Activated effector memory CD4-positive, alpha-beta T cell treated with anti-CD3 and anti-CD28 coated beads, Interleukin-2, amount 50 U/mL, for 16 hours (primary cell): ENCODE results near the gene PPM1E.
A peak's percentile ranks its signal among the peaks of the same experiment; 100 is the strongest.

Source experiments
- DNase-seq: peaks from one replicate; pipeline ENCODE4 v3.0.0-alpha.2; 2020

Gene PPM1E

DNA sequence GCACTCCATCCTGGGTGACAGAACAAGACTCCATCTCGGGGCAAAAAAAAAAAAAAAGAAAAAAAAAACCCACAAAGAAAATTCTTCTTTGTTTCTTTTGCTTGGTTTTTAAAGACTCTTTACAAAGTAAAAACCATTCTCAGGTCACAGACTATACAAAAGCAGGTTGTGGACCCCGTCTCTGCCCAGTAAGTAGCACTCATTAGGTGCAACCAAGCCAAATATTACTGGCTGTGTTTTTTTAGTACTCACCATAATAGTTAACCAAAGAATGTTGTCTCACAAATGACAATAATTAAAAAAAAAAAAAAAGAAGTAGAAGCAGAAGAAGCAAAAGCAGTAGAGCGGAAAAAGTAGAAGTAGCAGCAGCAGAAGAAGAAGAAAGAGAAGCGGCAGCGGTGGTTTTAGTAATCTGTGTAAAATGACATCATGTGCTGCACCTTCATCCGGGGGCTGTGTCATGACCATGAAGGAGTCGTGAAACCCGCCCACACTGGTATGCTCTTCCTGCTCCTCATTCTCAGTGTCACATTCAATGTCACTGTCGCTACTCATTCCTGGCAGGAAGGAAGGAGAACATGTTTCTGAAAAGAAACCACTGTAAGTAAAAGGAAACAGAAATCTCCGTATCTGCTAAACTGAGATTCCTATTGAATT is 245.6 kb downstream of the PPM1E start:
- DNase-seq, result peak; percentile 89

GRCh38 chr17:59002126-59002525 is 246.5 kb downstream of the PPM1E start:
- no peak for DNase-seq

GRCh38 chr17:59002848-59003247 is 247.2 kb downstream of the PPM1E start:
- no peak for DNase-seq

- DNase-seq, result no peak
Measured at GRCh38 chr17:59003860-59004259, 248.2 kb downstream of the PPM1E start.

DNA sequence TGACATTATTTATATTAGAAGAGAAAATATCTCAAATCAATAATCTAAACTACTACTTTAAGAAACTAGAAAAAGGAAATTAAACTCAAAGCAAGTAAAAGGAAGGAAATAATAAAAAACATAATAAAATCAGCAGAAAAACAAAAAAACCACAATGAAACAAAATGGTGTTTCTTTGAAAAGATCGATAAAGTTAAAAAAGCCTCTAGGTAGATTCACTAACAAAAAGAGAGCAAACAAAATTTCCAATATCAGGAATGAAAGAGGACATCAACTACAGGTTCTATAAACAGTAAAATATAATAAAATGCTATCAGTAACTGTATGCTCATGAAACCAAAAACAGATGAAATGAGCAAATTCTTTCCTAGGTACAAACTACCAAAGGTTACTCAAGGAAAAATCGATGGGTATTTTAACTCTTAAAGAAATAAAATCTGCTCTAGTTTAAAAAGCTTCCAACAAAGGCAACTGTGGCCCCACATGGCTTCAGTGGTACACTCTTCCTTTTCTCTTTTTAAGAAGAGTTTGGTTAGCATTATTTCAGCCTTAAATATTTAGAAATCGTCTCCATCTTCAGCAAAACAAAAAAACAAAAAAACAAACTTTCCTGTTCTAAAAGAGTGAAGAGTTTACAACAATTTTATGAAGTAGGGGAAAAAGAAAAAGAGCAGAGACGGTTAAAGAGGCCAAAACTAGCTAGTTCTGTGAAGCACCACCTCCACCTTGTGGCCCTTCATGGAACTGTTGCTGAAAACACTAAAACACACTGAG is 248.9 kb downstream of the PPM1E start:
- DNase-seq, result peak; percentile 85

DNA sequence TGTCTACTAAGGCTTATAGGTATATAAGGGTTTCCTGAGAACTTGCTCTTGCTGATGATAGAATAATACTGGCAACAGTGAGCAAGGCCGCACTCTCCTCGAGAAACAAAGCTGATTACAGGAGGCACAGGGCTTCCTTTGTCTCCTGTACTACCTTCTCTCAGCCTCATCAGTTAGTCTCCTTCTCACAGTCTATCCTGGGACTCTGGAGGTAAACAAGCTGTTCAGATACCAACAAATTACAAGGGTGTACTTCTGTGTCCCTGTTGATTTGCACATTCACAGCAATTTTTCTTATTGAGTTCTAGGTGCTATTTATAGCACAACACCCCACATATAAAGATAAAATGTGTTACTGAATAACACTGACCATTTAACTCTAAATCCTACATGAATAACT is 252.3 kb downstream of the PPM1E start:
- no peak for DNase-seq

DNA sequence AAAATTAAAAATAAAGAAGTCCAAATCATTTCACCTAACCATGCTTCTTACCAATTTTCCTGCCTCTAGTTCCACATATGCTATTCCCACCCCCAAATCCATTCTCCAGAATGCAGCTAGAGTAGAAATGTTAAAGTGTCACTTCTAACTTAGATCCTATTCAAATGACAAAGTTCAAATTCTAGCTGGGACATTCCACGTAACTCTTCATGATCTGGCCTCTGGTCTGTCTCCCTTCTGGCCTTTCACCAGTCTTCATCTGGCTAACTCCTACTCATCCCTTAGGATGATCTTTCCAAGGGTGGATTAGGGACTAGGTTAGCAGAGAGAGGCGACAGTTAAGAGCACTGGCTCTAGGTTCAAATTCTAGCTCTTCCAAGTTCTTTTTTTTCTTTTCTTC is 253.1 kb downstream of the PPM1E start:
- DNase-seq, result no peak

DNA sequence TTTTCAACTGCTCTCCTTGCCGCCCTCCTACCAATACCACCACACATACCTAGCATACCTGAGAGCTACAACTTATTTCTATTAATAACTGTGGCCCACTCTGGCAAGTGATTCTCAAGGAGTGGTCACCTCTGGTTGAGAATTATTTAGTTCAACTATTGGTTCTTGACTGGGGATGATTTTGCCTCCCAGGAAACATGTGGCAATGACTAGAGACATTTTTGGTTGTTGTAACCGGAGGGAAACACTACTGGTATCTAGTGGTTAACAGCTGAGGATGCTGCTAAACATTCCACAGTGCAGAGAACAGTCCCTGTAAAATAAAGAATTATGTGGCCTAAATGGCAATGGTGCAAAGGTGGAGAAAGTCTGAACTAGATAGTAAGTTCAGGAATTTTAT is 254.4 kb downstream of the PPM1E start:
- DNase-seq, result no peak

- no peak for DNase-seq
Measured at GRCh38 chr17:59011975-59012374, 256.3 kb downstream of the PPM1E start.

- DNase-seq, result no peak
Measured at GRCh38 chr17:59018019-59018418, 262.4 kb downstream of the PPM1E start.

DNA sequence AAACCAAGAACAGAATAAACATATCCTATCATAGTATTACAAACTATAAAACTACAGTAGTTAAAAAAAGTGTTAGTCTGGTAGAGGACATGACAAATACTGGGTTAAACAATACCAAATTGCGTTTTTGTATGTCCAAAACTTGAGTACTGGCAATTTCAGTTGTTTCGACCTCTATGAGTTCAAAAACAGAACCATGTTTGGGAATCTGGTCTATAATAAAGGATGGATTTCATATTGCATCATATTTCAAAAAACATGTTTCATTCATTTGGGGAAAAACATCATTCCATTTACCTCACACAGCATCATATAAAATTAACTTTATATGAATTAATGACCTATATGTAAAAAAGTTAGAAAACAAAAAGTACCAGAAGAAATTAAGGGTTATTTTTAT is 269.3 kb downstream of the PPM1E start:
- no peak for DNase-seq

DNA sequence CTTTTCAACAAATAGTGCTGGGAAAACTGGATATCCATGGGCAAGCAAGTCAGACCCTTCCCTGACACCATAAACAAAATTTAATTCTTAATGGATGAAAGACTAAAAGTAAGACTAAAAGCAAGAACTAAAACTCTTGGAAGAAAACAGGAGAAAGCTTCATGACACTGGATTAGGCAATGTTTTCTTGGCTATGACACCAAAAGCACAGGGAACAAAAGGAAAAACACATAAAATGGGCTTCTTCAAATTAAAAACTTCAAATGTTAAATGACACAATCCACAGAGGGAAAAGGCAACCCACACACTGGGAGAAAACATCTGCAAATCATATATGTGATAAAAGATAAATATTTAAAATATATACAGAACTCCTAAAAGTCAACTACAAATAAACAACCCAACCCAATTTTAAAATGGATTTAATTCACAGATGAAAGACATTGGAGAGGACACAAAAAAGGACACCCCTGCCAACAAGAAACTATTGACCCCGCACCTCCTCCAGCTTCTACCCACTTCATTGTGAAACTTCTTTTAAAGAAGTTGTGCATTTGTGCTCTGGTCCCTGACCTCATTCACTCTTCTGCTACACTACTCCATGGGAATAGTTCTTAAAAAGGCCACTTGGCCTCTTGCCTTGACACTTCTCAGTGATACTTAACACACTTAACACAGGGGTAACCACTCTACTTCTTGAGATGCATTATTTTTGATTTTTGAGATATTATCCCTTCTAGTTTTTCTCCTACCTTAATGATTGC is 270.7 kb downstream of the PPM1E start:
- no peak for DNase-seq

- no peak for DNase-seq
Measured at GRCh38 chr17:59027750-59028149, 272.1 kb downstream of the PPM1E start.

DNA sequence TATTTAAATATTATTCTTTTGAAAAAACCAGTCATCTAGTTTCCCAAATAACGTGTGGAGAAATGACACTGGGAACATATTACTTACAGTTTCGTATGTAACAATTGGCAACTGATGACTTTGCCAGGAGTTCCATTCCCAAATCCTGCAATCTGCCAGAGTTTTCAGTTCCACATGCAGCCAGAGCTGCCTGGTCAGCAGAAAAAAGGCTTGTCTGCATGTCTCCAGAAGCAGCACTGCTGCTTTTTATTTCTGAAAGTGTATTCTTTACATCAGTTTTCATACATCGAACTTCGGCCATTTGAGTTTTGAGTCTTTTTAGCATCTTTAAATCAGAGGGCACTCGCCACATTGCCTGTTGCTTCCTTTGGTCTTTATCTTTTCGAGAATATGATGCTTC is 272.7 kb downstream of the PPM1E start:
- DNase-seq, result no peak

GRCh38 chr17:59030811-59031210 is 275.2 kb downstream of the PPM1E start:
- no peak for DNase-seq
